Stomach (tissue), 9 donors: Measurements from ENCODE around the gene KIRREL3. TPM values are rescaled to one million over a fixed set of nuclear protein-coding genes. Genes with fewer than 3 reads are reported as not detected.

Experiments
- DNase-seq, 2 donors: peaks; one replicate each; pipeline versions ENCODE4 v3.0.0 to v3.0.0-alpha.2; 2013 to 2019
- H3K27ac ChIP-seq, 5 donors: fragments of 200-600 bp in 4 of 5; sonication (generic) in 4 of 5; one replicate each; pipeline ENCODE4 v1.5.1; 2013 to 2019; ENCODE audit warnings: mild to moderate bottlenecking in 1 of 5, moderate library complexity in 1 of 5
- H3K27me3 ChIP-seq, 3 donors: fragments of 200-600 bp; sonication (generic); one replicate each; pipeline ENCODE4 v1.5.1; 2017 to 2019; ENCODE audit warnings: mixed run types in 1 of 3
- H3K36me3 ChIP-seq, 4 donors: fragments of 200-600 bp; sonication (generic); 1 replicate in 3 of 4; 2 replicates in 1 of 4; pipeline ENCODE4 v1.5.1; 2016 to 2019
- H3K4me1 ChIP-seq, 4 donors: fragments of 200-600 bp; sonication (generic); one replicate each; pipeline ENCODE4 v1.5.1; 2016 to 2019
- H3K4me3 ChIP-seq, 4 donors: fragments of 200-600 bp; sonication (generic) in 3 of 4; one replicate each; pipeline ENCODE4 v1.5.1; 2016 to 2019; ENCODE audit warnings: mild to moderate bottlenecking in 1 of 4
- H3K9me3 ChIP-seq, 4 donors: fragments of 200-600 bp; sonication (generic); one replicate each; pipeline ENCODE4 v1.5.1; 2016 to 2019
- EP300 ChIP-seq: sonication (generic); formaldehyde crosslinking; IDR thresholded peaks from one replicate; pipeline ENCODE4 v1.6.1; 2017; ENCODE audit warnings: antibody characterized with exemption
- POLR2A ChIP-seq, 4 donors: fragments of 450-650 bp; IDR thresholded peaks; one replicate each; pipeline ENCODE4 v1.6.1; 2016; ENCODE audit warnings: antibody characterized with exemption in 4 of 4, control low read depth in 2 of 4, mild to moderate bottlenecking in 1 of 4, moderate library complexity in 1 of 4
- POLR2AphosphoS5 ChIP-seq, 3 donors: sonication (generic); formaldehyde crosslinking; IDR thresholded peaks; one replicate each; pipeline ENCODE4 v1.6.1; 2016; ENCODE audit warnings: antibody characterized with exemption in 3 of 3
- WGBS, 5 donors: extraction: QIAGEN DNeasy Blood & Tissue Kit in 3 of 5; methylation state at CpG; one replicate each; pipeline versions ENCODE4 v1.1.5 to v1.1.7; 2013 to 2018; 5-methylcytosine and 5-hydroxymethylcytosine counted together
- intact Hi-C: fragments of 100-400 bp; cut with DNase I; formaldehyde crosslinking; loops from one replicate; pipeline ENCODE4 v1.15.1; 2023; ENCODE audit warnings: low total_unique reads
- polyA plus RNA-seq, 3 donors: library from polyadenylated mRNA; stranded (reverse); fragments of 200-250 nt; gene quantifications; one replicate each; pipeline ENCODE4 v1.2.3, GENCODE V29; 2013
- total RNA-seq, 5 donors: library from RNA; depleted of rRNA; stranded (reverse); fragments of >200 nt; gene quantifications; one replicate each; pipeline versions ENCODE4 v1.1.0 to v1.2.3, GENCODE V29; 2014 to 2016
- TF ChIP-seq, protein P1 (sequence below), 7 experiments: fragments of 450-650 bp in 4 of 7; fragments of 200-600 bp in 3 of 7; sonication (generic) in 3 of 7; IDR thresholded peaks; one replicate each; pipeline ENCODE4 v1.5.1; 2016 to 2019; ENCODE audit warnings: antibody characterized with exemption in 7 of 7, control low read depth in 2 of 7, mild to moderate bottlenecking in 1 of 7
- donor health status: healthy with polysubstance abuse.
- donor health status: Bipolar disorder and iron deficiency.
- donor health status: healthy.

KIRREL3 gene
- total and polyA plus RNA-seq, 8 donors = 0.10 to 1.7 (median 0.38) TPM; not detected in 4

DNA sequence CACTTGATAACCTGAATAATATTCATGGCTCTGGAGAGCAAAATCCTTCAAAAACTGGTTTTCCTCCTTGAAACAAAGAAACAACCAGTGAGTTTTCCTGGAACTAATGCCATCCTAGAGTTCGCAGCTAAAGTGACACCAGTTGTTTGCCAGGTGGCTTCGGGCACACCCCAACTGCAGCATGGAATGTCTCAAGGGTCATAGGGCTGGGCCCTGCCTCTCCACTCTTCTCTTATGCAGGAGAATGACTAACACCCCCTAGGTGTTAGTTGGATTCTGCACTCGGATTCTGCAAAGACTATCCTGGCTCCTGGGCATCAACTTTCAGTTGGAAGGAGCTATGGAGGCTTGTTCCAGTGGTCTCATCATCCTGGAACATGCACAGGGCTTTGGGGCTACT, 98.8 kb downstream of the KIRREL3 start:
- Histone ChIP-seq H3K36me3 (no peaks in the 10 kb centered on the region), H3K4me1 (no peaks in the 10 kb centered on the region), H3K27me3 (no peaks in the 10 kb centered on the region), H3K4me3 (no peak overlapping the region), H3K9me3 (peaks cover 0 to 6% (median 0%) of the 10 kb centered on the region in 4 donors), H3K27ac (no peak overlapping the region)
- DNase-seq = no peak
- no peak for TF ChIP-seq POLR2AphosphoS5 (IDR thresholded peaks at IDR 0.05)
- intact Hi-C loops = no loop called here
- 50 to 82% (median 74%) methylated on average over 3 of the region's 3 CpGs for WGBS, 5 donors

DNA sequence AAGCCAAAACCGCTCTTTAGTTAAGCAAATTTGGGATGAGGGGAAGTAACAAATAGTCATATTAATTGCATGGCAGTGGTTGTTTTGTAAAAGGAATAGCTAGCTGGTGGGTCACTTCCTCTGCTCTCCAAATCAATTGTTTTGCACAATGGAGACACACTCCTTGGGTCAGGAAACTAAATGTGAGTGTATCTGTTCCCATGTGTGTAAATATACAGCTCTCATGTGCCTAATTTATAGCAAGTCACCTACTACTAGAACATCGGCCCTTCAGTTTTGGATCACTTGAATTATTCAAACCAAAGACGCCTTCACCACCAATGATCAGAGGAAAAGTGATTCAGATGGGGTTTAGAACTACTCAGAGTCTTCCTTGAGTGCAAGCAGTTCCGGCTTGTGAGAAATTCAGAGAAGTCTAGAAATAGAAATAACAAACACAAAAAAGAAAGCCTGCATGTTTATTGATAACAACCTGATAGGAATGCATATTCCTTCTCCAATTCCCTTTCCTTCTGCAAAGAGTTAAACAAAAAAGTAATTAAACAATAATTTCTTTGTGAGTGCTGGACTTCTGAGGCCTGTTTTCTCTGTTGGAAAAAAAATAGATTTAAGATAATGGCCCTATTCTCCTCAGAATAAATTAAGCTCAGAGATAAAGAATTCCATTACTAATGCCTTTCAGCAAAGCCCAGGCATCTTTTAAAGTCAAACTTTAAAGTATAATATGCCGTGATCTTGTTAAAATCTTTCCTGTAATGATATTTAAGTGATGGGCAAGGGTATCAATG, 100.4 kb downstream of the KIRREL3 start:
- no peak for DNase-seq
- intact Hi-C loops = no loop called here
- Histone ChIP-seq H3K4me1 (no peaks in the 10 kb centered on the region), H3K27me3 (no peaks in the 10 kb centered on the region), H3K9me3 (peaks cover 0 to 21% (median 10%) of the 10 kb centered on the region in 4 donors), H3K36me3 (no peaks in the 10 kb centered on the region), H3K4me3 (no peak overlapping the region), H3K27ac (no peak overlapping the region)
- 66 to 73% (median 70%) methylated on average over 5 of the region's 5 CpGs for WGBS, 5 donors
- TF ChIP-seq EP300 (no peak), POLR2AphosphoS5 (IDR thresholded peaks at IDR 0.05) (no peak)

DNA sequence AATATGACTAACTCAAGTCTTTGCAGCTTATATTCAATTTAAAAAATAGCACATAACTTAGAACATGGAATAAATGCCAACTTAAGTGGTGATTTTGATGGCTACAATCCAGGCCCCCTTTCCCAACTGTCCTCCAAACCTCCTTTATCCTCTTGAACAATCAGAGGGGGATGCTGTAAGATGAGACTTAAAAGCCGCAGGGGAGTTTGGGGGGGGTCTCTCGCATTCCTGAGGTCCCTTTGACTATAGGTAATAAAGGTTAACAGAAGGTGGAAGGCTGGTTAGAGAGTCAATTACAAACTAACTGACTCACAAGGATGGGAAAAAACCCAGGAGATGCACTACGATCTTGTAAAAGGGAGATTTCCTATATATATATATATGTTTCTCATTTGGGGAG, 101.8 kb downstream of the KIRREL3 start:
- H3K27me3 ChIP-seq = no peaks in the 10 kb centered on the region
- no peaks in the 10 kb centered on the region for H3K36me3 ChIP-seq
- no peak for DNase-seq
- TF ChIP-seq, protein P1, sequence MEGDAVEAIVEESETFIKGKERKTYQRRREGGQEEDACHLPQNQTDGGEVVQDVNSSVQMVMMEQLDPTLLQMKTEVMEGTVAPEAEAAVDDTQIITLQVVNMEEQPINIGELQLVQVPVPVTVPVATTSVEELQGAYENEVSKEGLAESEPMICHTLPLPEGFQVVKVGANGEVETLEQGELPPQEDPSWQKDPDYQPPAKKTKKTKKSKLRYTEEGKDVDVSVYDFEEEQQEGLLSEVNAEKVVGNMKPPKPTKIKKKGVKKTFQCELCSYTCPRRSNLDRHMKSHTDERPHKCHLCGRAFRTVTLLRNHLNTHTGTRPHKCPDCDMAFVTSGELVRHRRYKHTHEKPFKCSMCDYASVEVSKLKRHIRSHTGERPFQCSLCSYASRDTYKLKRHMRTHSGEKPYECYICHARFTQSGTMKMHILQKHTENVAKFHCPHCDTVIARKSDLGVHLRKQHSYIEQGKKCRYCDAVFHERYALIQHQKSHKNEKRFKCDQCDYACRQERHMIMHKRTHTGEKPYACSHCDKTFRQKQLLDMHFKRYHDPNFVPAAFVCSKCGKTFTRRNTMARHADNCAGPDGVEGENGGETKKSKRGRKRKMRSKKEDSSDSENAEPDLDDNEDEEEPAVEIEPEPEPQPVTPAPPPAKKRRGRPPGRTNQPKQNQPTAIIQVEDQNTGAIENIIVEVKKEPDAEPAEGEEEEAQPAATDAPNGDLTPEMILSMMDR (IDR thresholded peaks at IDR 0.05) = no peak
- TF ChIP-seq POLR2A (IDR thresholded peaks at IDR 0.05) = no peak
- TF ChIP-seq EP300 = no peak
- TF ChIP-seq POLR2AphosphoS5 (IDR thresholded peaks at IDR 0.05) = no peak
- H3K4me3 ChIP-seq = no peak overlapping the region
- WGBS, 5 donors = 60 to 84% (median 78%) methylated on average over 3 of the region's 3 CpGs
- no peaks in the 10 kb centered on the region for H3K4me1 ChIP-seq
- intact Hi-C loops = no loop called here
- H3K9me3 ChIP-seq = peaks cover 0 to 21% (median 10%) of the 10 kb centered on the region in 4 donors
- H3K27ac ChIP-seq = no peak overlapping the region

DNA sequence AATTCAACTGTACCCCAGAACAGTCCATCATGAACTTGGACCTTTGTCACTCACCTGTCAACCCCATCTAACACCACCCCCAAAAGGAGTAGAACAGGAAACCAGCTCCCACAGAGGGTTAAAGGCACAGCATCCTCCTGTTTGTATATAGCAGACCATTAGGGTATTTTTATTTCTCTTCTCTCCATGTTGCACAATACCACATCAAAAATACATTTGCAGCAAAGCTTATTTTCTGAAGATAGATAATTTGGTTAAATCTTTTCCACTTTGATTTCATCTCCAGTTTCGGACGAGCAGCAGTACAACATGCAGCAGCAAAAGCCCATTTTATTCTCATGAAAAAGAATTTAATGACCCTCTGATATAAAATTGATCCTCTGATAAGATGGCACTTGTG, 103.1 kb downstream of the KIRREL3 start:
- intact Hi-C loops = no loop called here
- DNase-seq = no peak
- TF ChIP-seq POLR2AphosphoS5 (IDR thresholded peaks at IDR 0.05) (no peak), POLR2A (IDR thresholded peaks at IDR 0.05) (no peak)
- TF ChIP-seq, protein P1 (IDR thresholded peaks at IDR 0.05) = no peak
- peaks cover 0 to 21% (median 10%) of the 10 kb centered on the region in 4 donors for H3K9me3 ChIP-seq
- H3K4me3 ChIP-seq = no peak overlapping the region
- no peaks in the 10 kb centered on the region for H3K36me3 ChIP-seq
- 84 to 96% (median 90%) methylated on average over 2 of the region's 2 CpGs for WGBS, 5 donors
- no peaks in the 10 kb centered on the region for H3K27me3 ChIP-seq
- no peak overlapping the region for H3K27ac ChIP-seq
- H3K4me1 ChIP-seq = no peaks in the 10 kb centered on the region

DNA sequence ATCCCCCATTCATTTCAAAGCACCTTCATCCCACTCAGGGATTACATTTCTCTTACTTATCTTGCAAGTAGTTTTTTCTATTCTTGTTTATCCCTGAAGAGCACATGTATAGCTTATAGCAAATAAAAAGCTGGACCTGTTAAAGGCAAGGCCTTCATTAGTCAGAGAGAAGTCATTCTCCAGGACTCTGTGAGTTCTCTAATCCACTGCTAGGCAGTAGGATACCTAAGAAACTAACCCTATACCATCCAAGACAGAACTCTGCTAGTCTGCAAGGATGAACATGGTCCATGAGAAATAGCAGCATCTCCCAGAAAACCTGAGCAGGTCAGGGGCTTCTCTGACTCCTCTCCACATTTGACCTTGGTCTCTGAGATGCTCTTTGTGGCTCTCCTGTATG, 104.5 kb downstream of the KIRREL3 start:
- Histone ChIP-seq H3K27me3 (no peaks in the 10 kb centered on the region), H3K9me3 (peaks cover 0 to 21% (median 10%) of the 10 kb centered on the region in 4 donors), H3K4me1 (no peaks in the 10 kb centered on the region), H3K27ac (no peak overlapping the region), H3K36me3 (no peaks in the 10 kb centered on the region), H3K4me3 (no peak overlapping the region)
- DNase-seq = no peak
- intact Hi-C loops = no loop called here
- no peak for TF ChIP-seq POLR2A (IDR thresholded peaks at IDR 0.05)
- TF ChIP-seq POLR2AphosphoS5 (IDR thresholded peaks at IDR 0.05) = no peak
- no peak for TF ChIP-seq EP300
- TF ChIP-seq, protein P1 (IDR thresholded peaks at IDR 0.05) = no peak
